Body of pancreas (tissue), 4 donors: ENCODE results near the gene PGM3. TPM values are rescaled to one million over a fixed set of nuclear protein-coding genes. Genes with fewer than 3 reads are reported as not detected.

ENCODE experiments used
- ATAC-seq: fragments of 150-250 bp; one replicate; pipeline ENCODE4 v1.9.1; 2016
- DNase-seq, 4 donors: peaks; one replicate each; pipeline ENCODE4 v3.0.0-alpha.2; 2019
- H3K27ac ChIP-seq, 4 donors: fragments of 200-600 bp; sonication (generic); 1 replicate in 3 of 4; 2 replicates in 1 of 4; pipeline versions ENCODE4 v1.5.1 to v1.6.1; 2016 to 2019; ENCODE audit warnings: mild to moderate bottlenecking in 1 of 4, mixed read lengths in 1 of 4, moderate library complexity in 1 of 4
- H3K27me3 ChIP-seq, 2 donors: fragments of 200-600 bp; sonication (generic); one replicate each; pipeline ENCODE4 v1.6.0; 2016; ENCODE audit warnings: mild to moderate bottlenecking in 1 of 2
- H3K36me3 ChIP-seq, 2 donors: fragments of 200-600 bp; sonication (generic); replicated peaks in 1 of 2; 2 replicates each; pipeline ENCODE4 v1.5.1; 2016; ENCODE audit warnings: low read depth in 2 of 2; ENCODE audit not compliant: insufficient read depth in 1 of 2
- H3K4me1 ChIP-seq: fragments of 200-600 bp; sonication (generic); one replicate; pipeline ENCODE4 v1.6.0; 2016
- H3K4me3 ChIP-seq, 2 donors: fragments of 200-600 bp; sonication (generic); 1 replicate in 1 of 2; 2 replicates in 1 of 2; pipeline ENCODE4 v1.5.1; 2016 to 2019
- H3K9me3 ChIP-seq, 3 donors: fragments of 200-600 bp; sonication (generic); 1 replicate in 2 of 3; 2 replicates in 1 of 3; pipeline ENCODE4 v1.5.1; 2016
- POLR2A ChIP-seq, 3 donors: fragments of 450-650 bp; IDR thresholded peaks; one replicate each; pipeline ENCODE4 v1.6.1; 2016; ENCODE audit warnings: antibody characterized with exemption in 3 of 3, mild to moderate bottlenecking in 2 of 3
- WGBS, 2 donors: methylation state at CpG; one replicate each; pipeline ENCODE4 v1.1.5; 2017; 5-methylcytosine and 5-hydroxymethylcytosine counted together
- intact Hi-C: fragments of 100-400 bp; cut with DNase I; formaldehyde crosslinking; loops from one replicate; pipeline ENCODE4 v1.15.1; 2023
- total RNA-seq, 2 donors: library from RNA; depleted of rRNA; stranded (reverse); fragments of >200 nt; gene quantifications; one replicate each; pipeline ENCODE4 v1.1.0, GENCODE V29; 2016
- TF ChIP-seq, protein P1 (sequence below), 7 experiments: fragments of 450-650 bp in 4 of 7; fragments of 200-600 bp in 3 of 7; sonication (generic) in 3 of 7; IDR thresholded peaks; one replicate each; pipeline ENCODE4 v1.5.1; 2016 to 2019; ENCODE audit warnings: antibody characterized with exemption in 7 of 7

Gene PGM3
- total RNA-seq, 2 donors from 2014 or later = 50.1 to 61.0 TPM

GRCh38 chr6:83160167-83160566 is 32.9 kb downstream of the PGM3 start:
- peaks cover 4 to 14% of the 10 kb centered on the region in 2 donors for H3K36me3 ChIP-seq
- 74% methylated on average over 1 of the region's 1 CpG for WGBS, 2 donors
- H3K4me1 ChIP-seq = no peaks in the 10 kb centered on the region
- H3K4me3 ChIP-seq = no peak overlapping the region
- no peak for ATAC-seq
- no peaks in the 10 kb centered on the region for H3K9me3 ChIP-seq
- DNase-seq = no peak
- no peak for TF ChIP-seq POLR2A (IDR thresholded peaks at IDR 0.05)
- TF ChIP-seq, protein P1, sequence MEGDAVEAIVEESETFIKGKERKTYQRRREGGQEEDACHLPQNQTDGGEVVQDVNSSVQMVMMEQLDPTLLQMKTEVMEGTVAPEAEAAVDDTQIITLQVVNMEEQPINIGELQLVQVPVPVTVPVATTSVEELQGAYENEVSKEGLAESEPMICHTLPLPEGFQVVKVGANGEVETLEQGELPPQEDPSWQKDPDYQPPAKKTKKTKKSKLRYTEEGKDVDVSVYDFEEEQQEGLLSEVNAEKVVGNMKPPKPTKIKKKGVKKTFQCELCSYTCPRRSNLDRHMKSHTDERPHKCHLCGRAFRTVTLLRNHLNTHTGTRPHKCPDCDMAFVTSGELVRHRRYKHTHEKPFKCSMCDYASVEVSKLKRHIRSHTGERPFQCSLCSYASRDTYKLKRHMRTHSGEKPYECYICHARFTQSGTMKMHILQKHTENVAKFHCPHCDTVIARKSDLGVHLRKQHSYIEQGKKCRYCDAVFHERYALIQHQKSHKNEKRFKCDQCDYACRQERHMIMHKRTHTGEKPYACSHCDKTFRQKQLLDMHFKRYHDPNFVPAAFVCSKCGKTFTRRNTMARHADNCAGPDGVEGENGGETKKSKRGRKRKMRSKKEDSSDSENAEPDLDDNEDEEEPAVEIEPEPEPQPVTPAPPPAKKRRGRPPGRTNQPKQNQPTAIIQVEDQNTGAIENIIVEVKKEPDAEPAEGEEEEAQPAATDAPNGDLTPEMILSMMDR (IDR thresholded peaks at IDR 0.05) = no peak
- intact Hi-C loops = no loop called here
- H3K27ac ChIP-seq = no peak overlapping the region
- H3K27me3 ChIP-seq = no peaks in the 10 kb centered on the region

- intact Hi-C loops = no loop called here
- Histone ChIP-seq H3K36me3 (peaks cover 4 to 12% of the 10 kb centered on the region in 2 donors), H3K4me3 (no peak overlapping the region), H3K9me3 (no peaks in the 10 kb centered on the region), H3K27me3 (no peaks in the 10 kb centered on the region), H3K4me1 (no peaks in the 10 kb centered on the region), H3K27ac (no peak overlapping the region)
- TF ChIP-seq, protein P1 (IDR thresholded peaks at IDR 0.05) = no peak
- TF ChIP-seq POLR2A (IDR thresholded peaks at IDR 0.05) = no peak
- ATAC-seq (no peak), DNase-seq (no peak)
- WGBS, 2 donors = 38 to 44% methylated on average over 2 of the region's 2 CpGs
These were observed 37.3 kb downstream of the PGM3 start for GRCh38 chr6:83155794-83156193.

DNA sequence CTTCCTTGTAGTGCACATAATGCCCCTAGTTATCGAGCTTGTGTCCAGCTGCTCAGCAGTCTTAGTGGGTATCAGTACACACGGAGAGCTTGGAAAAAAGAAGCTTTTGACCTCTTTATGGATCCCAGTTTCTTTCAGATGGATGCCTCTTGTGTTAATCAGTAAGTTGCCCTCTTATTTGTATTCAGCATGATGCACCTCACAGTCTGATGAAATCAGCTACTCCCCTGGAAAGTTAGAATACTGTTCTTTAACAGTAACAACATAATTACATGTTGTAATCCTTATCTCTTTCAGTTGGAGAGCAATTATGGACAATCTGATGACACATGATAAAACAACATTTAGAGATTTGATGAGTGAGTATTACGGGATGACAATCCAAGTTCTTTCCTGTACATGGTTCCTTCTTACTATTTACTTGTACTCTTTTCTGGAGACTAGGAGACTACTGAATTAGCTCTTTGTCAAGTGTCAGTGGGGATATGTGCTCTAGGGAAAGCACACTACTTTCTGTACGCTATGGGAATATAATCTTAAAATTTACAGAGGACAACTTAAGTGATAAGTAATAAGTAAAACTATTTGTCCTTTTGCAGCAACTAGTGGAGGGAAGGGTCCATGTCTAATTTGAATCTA is 39.1 kb downstream of the PGM3 start:
- TF ChIP-seq, protein P1 (IDR thresholded peaks at IDR 0.05) = no peak
- TF ChIP-seq POLR2A (IDR thresholded peaks at IDR 0.05) = no peak
- Histone ChIP-seq H3K27me3 (no peaks in the 10 kb centered on the region), H3K36me3 (peaks cover 0 to 12% of the 10 kb centered on the region in 2 donors), H3K27ac (no peak overlapping the region), H3K4me1 (no peaks in the 10 kb centered on the region), H3K4me3 (no peak overlapping the region), H3K9me3 (no peaks in the 10 kb centered on the region)
- 78 to 79% methylated on average over 4 of the region's 4 CpGs for WGBS, 2 donors
- intact Hi-C loops = no loop called here
- ATAC-seq = no peak
- no peak for DNase-seq

GRCh38 chr6:83152913-83153312 is 40.2 kb downstream of the PGM3 start:
- Histone ChIP-seq H3K4me1 (no peaks in the 10 kb centered on the region), H3K4me3 (no peak overlapping the region), H3K27me3 (no peaks in the 10 kb centered on the region), H3K27ac (no peak overlapping the region), H3K9me3 (no peaks in the 10 kb centered on the region), H3K36me3 (peaks cover 0 to 12% of the 10 kb centered on the region in 2 donors)
- no peak for DNase-seq
- no peak for ATAC-seq
- TF ChIP-seq, protein P1 (IDR thresholded peaks at IDR 0.05) = no peak
- no peak for TF ChIP-seq POLR2A (IDR thresholded peaks at IDR 0.05)
- WGBS, 2 donors = 86 to 100% methylated on average over 1 of the region's 1 CpG
- intact Hi-C loops = no loop called here

- 88 to 90% methylated on average over 2 of the region's 2 CpGs for WGBS, 2 donors
- Histone ChIP-seq H3K27ac (no peak overlapping the region), H3K36me3 (peaks cover 0 to 11% of the 10 kb centered on the region in 2 donors)
These were observed 42.0 kb downstream of the PGM3 start for GRCh38 chr6:83151114-83151513.

More at GRCh38 chr6:83151114-83151513, 42.0 kb downstream of the PGM3 start:
- ATAC-seq (no peak), DNase-seq (no peak)
- TF ChIP-seq, protein P1 (IDR thresholded peaks at IDR 0.05) = no peak
- TF ChIP-seq POLR2A (IDR thresholded peaks at IDR 0.05) = no peak
- intact Hi-C loops = no loop called here
- no peaks in the 10 kb centered on the region for H3K27me3 ChIP-seq
- H3K4me3 ChIP-seq = no peak overlapping the region
- H3K4me1 ChIP-seq = no peaks in the 10 kb centered on the region
- H3K9me3 ChIP-seq = no peaks in the 10 kb centered on the region
